HG02981 (cell line): ENCODE data around the gene STAT4.
"Not testable (repeated sequence)": the region's sequence is repeated elsewhere in the genome, so short reads cannot be mapped to it uniquely, and the experiment has no call there.

Experiments
- ATAC-seq: cut with Tn5 transposase; IDR thresholded peaks from one replicate; pipeline ENCODE4 v1.9.1; 2021; ENCODE audit warnings: mild to moderate bottlenecking, moderate library complexity; ENCODE audit not compliant: unreplicated experiment

Gene STAT4

DNA sequence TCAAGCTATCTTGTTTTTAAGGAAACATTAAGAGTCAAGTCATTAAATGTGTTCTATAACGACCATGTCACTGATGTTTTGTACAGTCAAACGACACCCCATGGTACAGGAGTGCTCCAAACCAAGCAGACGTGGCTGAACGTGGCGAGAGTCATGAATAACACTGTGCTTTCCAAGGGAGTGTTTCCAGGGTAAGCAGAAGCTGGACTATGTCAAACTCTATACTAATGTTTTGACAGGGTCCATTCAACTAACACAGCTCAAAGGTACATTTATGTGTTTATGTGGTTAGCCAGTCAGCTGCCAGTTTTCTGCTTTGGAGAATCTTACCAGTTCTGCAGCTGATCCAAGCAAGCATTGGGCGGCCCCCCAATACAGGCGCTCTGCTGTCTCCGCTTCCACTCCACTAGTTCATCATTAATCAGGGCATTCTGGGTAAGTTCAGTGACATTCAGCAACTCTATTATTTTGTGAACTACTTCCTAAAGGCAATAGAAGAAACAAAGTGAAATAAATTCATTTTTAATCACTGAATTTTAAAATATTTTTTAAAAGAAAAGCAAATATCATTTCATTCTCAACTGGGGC is 153.2 kb downstream of the STAT4 start:
- ATAC-seq = no peak

DNA sequence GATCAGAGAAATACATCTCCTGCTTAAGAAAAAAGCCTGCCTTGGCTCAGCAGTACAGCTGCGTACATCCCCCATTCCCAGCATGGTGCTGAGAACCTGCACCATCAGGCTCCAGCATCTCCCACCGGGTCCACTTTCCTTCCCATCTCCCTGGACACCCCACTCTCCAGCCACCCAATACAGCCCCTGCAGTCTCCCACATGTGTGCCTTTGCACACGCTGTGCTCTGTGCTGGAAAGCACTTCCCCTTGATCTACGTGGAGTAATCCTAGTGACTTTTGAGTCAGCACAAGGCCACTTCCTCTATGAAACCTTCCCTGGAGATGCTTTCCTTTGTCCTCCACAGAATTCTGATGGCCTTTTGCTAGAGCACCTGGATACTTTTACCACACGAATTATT is 153.8 kb downstream of the STAT4 start:
- ATAC-seq = no peak

DNA sequence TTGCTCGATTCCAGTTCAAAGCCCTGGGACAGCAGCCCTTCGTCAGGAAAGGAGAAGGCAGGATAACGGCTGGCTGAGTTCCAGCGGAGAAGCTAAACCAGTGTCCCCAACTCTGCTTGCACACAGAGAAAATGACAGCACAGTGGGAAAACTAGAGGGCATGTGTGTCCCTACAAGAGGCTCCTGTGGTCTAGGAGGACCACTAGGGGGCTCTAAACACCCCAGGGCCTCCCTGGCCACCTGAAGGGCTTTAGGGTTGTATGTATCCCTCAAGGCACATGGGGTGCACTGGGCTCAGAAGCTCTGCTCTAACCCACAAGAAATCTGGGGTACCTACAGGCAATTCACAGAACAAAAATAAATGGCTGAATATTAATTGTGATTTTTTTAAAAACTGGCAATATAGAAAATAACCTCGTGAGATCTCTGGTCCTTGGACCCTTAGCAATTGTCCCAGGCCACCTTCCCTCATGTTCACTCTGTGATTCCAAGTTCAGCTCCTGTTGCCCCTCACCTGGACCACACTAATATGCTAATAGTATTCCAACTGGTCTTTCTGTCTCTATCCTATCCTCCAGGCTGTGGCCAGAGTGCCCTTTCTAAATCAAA is 154.4 kb downstream of the STAT4 start:
- ATAC-seq = peak; percentile 56

DNA sequence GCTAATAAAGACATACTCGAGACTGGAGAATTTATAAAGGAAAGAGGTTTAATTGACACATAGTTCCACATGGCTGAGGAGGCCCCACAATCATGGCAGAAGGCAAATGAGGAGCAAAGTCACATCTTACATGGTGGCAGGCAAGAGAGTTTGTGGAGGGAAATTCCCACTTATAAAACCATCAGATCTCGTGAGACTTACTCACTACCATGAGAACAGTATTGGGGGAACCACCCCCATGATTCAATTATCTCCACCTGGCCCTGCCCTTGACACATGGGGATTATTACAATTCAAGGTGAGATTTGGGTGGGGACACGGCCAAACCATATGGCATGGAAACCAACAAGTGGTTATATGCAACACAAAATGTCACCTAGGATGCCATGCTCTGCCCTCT is 155.5 kb downstream of the STAT4 start:
- not testable (repeated sequence) for ATAC-seq

DNA sequence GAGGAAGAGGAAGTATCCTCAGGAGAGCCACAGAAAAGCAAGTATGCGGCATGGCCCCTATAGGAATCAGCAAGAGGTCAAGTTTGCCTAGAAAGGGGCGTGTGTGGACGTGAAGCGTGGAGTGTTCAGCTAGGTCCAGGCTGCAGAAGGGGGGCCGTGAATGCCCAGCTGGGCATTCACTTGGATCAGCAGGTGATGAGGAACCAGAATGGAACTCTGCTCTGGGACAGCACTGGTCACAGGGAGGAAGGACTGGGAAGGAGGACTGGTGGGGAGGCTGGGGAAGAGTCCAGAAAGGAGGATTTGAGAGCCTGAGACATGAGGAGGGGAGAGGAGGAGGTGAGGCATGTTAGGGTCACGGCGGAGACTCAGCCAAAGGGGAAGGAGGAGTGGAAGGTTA is 156.6 kb downstream of the STAT4 start:
- ATAC-seq = no peak

DNA sequence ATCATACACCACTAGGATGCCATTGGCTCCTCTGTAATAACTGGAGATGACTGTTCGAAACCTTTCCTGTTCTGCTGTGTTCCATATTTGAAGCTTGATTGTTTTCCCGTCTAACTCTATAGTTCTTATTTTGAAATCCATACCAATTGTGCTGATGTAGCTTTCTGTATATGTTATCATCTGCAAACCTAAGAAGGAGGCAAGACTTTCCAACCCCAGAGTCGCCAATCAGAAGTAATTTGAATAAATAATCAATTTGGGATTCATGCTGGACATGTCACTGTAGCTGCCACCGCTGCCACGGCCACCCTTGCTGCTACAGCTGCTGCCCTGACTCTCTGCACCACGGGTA is 157.5 kb downstream of the STAT4 start:
- no peak for ATAC-seq

DNA sequence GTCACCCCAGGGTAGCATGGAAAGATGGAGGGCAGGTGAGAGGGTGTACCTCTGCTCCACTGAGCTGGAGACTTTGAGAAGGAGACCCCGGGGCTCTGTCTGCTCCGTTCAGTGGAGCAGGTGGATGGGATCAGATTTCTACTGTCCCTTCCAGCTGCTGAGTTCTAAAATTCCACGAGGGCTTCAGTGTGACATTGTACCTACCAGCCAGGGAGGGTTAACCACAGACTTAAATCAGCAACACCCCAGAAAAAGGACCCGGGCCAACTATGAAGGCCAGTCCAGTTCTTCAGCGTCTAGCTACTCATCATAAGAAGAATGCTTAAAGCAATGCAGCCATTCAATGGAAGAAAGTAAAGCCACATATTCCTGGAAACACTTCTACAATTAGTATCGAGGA is 160.7 kb downstream of the STAT4 start:
- ATAC-seq = no peak

DNA sequence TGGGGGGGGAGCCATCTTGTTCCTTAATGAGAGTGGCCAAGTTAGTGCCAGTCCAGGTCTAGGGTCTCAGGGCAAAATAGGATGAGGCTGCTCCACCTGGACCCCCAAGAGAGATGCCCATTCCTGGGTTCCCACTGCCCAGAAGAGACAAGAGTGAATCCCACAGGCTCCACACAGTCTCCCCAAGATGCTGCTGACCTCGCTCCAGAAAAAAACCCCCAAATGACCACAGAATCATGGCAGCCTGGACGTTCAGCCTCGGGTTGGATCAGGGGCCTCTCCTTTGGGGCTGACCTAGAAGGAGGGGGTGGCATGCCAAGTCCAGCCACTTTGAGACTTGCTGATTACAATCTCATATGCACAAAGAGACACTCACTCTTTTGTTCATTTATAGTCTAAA is 161.9 kb downstream of the STAT4 start:
- ATAC-seq = no peak

DNA sequence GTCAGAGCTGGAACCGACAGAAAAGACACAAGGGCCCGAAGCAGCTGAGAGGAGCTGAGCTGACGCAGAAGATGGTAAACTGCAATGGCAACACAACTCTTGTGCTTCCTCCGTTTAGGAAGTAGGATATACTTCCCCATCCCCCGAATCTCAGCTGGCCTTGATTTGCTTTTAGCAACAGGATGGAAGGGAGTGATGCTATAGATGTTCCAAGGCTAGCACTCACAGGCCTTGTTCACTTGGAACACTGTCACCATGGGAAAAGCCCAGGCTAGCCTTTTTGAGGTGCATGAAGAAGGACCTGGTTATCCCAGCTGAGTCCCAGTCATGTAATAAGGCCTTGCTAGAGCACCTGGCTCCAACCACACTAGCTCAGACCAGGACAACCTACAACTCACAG is 162.9 kb downstream of the STAT4 start:
- no peak for ATAC-seq

DNA sequence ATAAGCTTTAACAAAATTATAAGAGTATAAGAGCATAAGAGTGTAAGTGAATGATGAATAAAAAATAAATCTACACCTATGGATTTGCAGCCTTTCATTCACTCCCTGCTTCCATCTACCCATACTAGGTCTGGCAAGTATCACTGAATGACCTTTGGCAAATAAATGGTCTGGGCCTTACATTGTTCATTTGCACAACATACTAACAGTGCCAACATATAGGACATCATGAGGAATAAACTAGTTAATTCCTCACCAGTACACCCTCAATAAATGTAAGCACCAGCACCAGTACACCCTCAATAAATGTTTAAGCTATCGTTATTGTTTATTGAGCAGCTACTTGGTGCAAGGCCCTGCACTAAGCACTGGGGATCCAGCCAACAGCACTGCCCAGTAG is 163.7 kb downstream of the STAT4 start:
- no peak for ATAC-seq

DNA sequence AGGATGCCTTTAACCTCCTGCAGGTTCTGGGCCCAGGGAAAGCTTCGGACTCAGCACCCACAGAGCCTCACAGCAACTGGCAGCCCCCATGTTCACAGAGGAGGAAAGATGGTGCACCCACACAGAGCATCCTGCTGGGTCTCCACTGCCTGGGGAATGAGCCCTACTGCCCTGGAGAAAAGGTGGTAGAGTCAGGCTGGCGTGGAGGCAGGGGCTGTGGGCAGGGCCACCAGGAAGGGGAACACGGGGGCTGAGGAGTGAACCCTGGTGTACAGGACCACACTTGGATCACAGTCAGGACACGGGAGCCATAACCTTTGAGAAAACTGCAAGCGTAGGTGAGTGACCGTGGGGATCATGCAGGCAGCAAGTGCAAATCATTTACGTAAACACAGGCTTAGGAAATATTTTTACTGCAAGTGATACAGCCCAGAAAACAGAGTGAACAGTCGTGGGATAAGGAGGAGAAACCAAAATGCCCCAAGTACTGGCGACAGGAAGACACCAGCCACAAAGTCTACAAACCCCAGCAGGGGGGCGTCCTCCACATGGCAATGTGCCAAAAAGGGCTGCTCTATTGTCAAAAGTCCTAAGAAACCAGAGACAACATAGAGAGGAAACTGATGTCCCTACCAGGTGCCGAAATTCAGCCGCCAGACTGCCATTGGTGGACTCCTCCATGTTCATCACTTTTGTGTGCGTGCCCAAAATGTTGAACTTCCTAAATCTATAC is 164.4 kb downstream of the STAT4 start:
- ATAC-seq = no peak

DNA sequence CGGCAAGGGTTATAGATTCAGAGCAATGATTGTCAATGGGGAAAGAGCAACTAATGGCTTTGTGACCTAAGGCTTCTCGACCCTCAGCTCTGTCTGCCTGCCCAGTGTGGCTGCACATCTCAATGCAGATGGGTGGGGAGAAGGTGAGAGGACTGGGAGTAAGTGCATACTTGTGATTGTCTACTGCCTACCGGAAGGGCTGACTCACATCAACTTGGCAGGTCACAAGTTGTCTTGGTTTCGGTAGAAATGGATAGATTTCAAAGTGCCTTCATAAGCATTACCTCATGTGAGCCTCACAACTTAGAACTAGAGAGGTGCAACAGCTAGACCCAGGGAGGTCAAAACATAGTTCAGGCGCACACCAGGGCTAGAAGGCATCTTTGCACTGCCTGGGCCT is 166.2 kb downstream of the STAT4 start:
- ATAC-seq = no peak

DNA sequence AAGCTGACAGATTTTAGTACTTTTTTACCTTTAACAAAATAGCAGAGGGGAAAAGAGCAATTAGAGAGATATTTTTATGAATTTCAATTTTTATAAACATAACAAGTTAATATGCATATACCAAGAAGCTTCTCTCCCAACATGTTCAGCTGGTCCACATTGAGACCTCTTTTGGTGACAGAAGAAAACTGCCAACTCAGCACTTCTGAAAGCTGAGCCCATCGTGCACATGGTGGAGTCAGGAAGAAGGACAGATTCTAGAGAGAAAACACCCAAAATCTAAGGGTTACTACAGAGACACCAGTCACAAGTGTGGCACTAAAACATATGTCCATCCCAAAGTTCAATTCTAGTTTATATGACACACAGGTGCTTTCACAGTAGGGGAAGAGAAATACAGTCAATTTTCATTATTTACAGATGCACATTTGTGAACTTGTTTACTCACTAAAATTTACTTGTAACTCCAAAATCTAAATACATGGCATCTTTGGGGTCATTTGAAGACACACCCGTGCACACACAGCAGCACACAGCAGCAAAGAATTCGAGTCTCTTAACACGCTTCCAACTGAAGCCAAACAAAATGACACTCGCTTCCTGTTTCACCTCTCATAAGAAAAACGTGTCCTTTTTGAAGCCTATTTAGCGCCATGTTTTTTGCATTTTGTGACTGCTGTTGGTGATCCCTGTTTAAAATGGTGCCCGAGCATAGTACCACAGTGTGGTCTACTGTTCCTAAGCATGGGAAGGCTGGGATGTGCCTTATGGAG is 168.3 kb downstream of the STAT4 start:
- ATAC-seq = no peak

DNA sequence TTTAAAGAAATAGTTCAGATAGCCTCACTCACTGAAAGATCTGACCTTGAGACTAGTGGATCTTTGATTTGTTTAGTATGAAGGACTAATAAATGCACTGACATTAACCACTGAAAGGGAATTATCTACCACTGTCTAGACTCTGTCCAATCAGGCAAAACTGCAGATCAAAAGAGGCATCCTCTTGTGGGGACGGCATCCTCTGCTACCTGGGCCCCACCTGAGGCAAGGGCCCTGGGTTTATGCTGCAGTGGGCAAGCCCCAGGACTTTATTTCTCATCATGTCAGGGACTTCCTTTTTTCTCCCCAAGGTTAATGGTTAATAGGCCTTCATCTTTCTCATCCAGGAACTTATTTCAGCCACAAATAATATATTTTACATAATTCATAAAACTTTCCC is 169.1 kb downstream of the STAT4 start:
- ATAC-seq = no peak

DNA sequence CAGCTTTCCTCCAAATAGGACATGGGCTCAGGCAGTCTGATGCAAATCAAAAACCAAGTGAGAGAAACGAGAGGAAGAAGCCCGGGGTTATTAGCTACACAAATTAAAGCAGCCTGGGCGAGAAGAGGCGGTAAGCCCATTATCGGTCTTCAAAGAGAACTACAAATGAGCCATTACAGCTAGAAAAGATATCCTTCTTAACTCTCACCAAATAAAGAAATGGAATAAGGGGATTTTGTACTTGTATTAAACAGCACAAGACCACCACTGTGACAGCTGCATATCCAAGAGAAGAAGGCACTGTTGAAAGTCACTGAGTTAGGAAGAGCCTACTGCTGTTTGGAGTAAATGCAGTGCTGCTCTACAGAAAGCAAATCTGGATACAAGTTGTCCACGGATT is 169.5 kb downstream of the STAT4 start:
- no peak for ATAC-seq

DNA sequence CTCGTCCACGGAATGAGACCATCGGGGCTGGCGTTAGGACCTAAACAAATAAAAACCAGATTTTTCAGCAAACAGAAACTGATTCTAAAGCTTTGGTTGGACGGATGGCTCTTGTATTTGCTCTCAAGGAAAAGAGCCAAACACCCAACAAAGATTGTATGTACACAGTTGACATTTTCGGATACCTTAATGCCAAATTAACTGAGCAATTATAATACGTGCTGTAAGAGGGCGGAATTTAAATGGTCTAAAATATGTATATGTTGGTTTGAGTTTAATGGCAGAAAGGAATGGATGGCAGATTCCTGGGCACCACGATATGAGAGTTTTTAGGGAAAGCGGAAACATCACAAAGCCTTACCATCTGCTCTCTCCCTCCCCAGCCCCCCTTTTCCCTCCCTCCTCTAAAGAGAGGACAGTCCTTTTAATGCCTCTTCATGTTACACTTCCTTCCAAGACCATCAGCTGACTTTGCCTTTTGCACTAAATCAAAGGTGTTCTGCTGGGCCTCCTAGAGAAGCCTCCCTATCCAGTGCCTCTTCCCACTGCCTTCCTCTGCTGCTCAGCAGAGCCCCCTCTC is 170.1 kb downstream of the STAT4 start:
- no peak for ATAC-seq

DNA sequence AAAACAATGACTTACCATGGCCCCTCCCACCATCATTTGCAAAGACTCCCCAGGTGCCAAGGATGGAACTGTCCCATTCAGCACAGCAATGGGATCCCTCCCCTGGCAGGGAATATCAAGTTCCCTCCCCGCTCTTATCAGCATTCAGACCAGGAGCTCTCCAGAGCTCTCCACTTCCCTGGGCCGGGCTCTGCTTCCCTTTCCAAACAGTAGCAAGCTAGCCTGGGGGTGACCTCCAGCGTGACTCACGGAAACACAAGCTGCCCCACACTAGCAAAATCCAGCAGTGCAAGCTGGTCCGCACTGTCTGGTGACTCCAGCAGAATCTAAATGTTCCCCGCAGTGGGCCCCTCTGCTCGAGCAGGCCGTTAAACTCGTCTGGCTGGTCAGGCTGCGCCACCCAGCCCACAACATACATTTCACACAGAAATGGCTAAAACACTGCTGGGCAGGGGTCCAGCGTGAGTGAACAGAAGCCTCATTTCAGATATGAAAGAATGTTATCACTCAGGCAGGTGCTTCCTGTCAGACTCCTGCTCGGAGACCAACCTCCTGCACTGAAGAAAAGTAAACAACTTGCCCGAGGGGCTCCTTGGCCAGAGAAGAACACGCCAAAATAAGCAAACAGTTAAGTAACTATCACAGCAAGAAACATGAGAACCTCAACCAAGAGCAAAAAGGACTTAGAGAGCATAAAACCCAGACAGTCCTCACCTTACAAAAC is 170.7 kb downstream of the STAT4 start:
- ATAC-seq = no peak
